Activated T-helper 1 cell treated with anti-CD3 and anti-CD28 coated beads, Interleukin-12 subunit alpha, Interleukin-12 subunit beta, Interleukin-2, Interleukin-4 antibody, amounts not matched to agents 30 ng/mL and 10 ng/mL and 1 ng/mL, durations not matched to agents 14 hours and 24 hours and 36 hours (primary cell): ENCODE data around the gene RPL31. TPM values are rescaled to one million over a fixed set of nuclear protein-coding genes. Genes with fewer than 3 reads are reported as not detected.

Source experiments
- DNase-seq: peaks from one replicate; pipeline ENCODE4 v3.0.0; 2021; ENCODE audit warnings: low spot score
- H3K27ac Mint-ChIP-seq: one replicate; pipeline ENCODE4 v1.8.0; 2021; ENCODE audit warnings: mild to moderate bottlenecking, mixed read lengths
- H3K27me3 Mint-ChIP-seq: one replicate; pipeline ENCODE4 v1.8.0; 2022; ENCODE audit warnings: mild to moderate bottlenecking, moderate library complexity, mixed read lengths; ENCODE audit not compliant: insufficient read depth
- H3K36me3 Mint-ChIP-seq: one replicate; pipeline ENCODE4 v1.8.0; 2021; ENCODE audit warnings: low read depth, mixed read lengths
- H3K4me1 Mint-ChIP-seq: one replicate; pipeline ENCODE4 v1.8.0; 2021; ENCODE audit warnings: low read depth, mixed read lengths
- H3K4me3 Mint-ChIP-seq: one replicate; pipeline ENCODE4 v1.8.0; 2021; ENCODE audit warnings: mild to moderate bottlenecking, moderate library complexity, mixed read lengths
- H3K9me3 Mint-ChIP-seq: one replicate; pipeline ENCODE4 v1.8.0; 2021; ENCODE audit warnings: mixed read lengths
- intact Hi-C: fragments of 100-400 bp; cut with micrococcal nuclease; formaldehyde crosslinking; loops from one replicate; pipeline ENCODE4 v1.15.1; 2024
- total RNA-seq: library from RNA; stranded (reverse); gene quantifications from 2 replicates; pipeline ENCODE4 v1.2.3, GENCODE V29; 2022

The RPL31 gene
- total RNA-seq, 1 donor from 2014 or later, result 1,092 TPM

GRCh38 chr2:100978582-100979191 is 23.4 kb upstream of the RPL31 start:
- H3K4me3 Mint-ChIP-seq, result no peak overlapping the region
- no peak overlapping the region for H3K27ac Mint-ChIP-seq
- DNase-seq, result no peak
- H3K27me3 Mint-ChIP-seq, result no peaks in the 10 kb centered on the region
- no peaks in the 10 kb centered on the region for H3K9me3 Mint-ChIP-seq
- H3K4me1 Mint-ChIP-seq, result no peaks in the 10 kb centered on the region
- intact Hi-C loops, result no loop called here
- no peaks in the 10 kb centered on the region for H3K36me3 Mint-ChIP-seq

GRCh38 chr2:100980046-100980445 is 22.0 kb upstream of the RPL31 start:
- Mint-ChIP-seq H3K36me3 (no peaks in the 10 kb centered on the region), H3K27me3 (no peaks in the 10 kb centered on the region), H3K9me3 (no peaks in the 10 kb centered on the region), H3K4me1 (no peaks in the 10 kb centered on the region), H3K4me3 (no peak overlapping the region), H3K27ac (no peak overlapping the region)
- intact Hi-C loops, result loop anchor here (10.0 kb wide), 3 partner anchors 165 to 715 kb away; no protein-coding TSS in a partner anchor
- DNase-seq, result no peak

DNA sequence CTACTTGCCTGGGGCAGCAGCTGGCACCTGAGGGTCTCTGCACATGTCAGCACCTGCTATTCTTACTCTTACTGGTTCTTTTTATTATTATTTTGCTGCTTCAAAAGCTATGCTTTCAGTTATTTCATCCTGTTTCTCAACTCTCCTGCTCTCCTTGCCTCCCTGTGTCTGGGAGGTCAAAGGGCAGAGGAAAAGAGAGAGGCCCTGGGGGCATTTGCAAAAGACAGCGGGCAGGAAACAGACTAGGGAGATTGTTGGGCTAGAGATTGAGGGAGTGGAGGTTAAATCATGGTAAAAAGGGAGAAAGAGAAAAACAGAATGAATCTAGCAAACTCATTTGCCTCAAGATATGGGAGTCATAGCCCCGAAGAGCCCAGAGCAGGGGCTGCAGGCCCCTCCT is 21.1 kb upstream of the RPL31 start:
- intact Hi-C loops, result loop anchor here (10.0 kb wide), 3 partner anchors 166 to 716 kb away; no protein-coding TSS in a partner anchor
- no peak overlapping the region for H3K27ac Mint-ChIP-seq
- H3K9me3 Mint-ChIP-seq, result no peaks in the 10 kb centered on the region
- no peak overlapping the region for H3K4me3 Mint-ChIP-seq
- no peak for DNase-seq
- H3K4me1 Mint-ChIP-seq, result no peaks in the 10 kb centered on the region
- H3K27me3 Mint-ChIP-seq, result no peaks in the 10 kb centered on the region
- H3K36me3 Mint-ChIP-seq, result no peaks in the 10 kb centered on the region

DNA sequence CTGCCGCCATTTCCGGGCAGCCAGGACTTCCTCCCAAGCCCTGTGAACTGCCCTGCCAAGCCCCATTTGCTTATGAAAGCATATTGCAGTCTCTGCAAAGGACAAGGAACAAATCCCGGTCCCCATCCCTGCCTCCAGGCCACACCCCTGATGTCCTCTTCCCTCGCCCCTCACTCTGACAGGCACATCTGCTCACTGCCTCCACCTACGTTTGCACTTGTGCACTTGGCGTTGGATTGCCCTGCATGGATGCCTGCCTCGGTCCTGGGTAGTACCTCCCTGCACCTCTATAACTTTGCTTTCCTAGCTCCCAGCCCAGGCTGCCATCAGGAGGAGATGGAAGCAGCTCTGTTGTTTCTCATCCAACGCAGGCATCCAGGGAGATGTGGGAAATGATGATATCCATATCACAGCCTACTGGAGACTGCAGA is 19.6 kb upstream of the RPL31 start:
- no peak for DNase-seq
- H3K4me1 Mint-ChIP-seq, result no peaks in the 10 kb centered on the region
- no peak overlapping the region for H3K4me3 Mint-ChIP-seq
- no peaks in the 10 kb centered on the region for H3K27me3 Mint-ChIP-seq
- intact Hi-C loops, result loop anchor here (10.0 kb wide), 3 partner anchors 168 to 718 kb away; no protein-coding TSS in a partner anchor
- H3K9me3 Mint-ChIP-seq, result no peaks in the 10 kb centered on the region
- H3K27ac Mint-ChIP-seq, result no peak overlapping the region
- no peaks in the 10 kb centered on the region for H3K36me3 Mint-ChIP-seq

DNA sequence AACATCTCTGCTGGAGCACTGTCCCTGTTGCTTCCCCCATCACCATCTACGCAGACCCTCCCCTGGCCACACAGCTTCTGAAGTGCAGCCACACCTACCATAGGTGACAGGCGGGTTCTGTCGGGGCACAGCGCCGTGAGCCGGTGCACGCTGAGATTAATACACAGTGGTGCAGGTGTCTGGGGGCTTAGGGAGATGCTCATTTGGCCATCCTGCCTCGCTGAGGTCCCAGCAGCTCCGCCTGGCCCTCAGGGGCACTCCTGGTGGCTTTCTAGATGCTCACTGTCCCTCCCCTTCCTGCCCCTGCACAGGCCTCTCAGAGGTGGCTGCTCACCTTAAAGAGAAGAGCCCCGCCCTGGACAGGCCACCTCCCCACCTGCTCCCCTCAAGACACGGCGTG is 18.9 kb upstream of the RPL31 start:
- no peak for DNase-seq
- intact Hi-C loops, result loop anchor here (10.0 kb wide), 3 partner anchors 168 to 718 kb away; no protein-coding TSS in a partner anchor
- Mint-ChIP-seq H3K4me1 (no peaks in the 10 kb centered on the region), H3K9me3 (no peaks in the 10 kb centered on the region), H3K4me3 (no peak overlapping the region), H3K36me3 (no peaks in the 10 kb centered on the region), H3K27me3 (no peaks in the 10 kb centered on the region), H3K27ac (no peak overlapping the region)

DNA sequence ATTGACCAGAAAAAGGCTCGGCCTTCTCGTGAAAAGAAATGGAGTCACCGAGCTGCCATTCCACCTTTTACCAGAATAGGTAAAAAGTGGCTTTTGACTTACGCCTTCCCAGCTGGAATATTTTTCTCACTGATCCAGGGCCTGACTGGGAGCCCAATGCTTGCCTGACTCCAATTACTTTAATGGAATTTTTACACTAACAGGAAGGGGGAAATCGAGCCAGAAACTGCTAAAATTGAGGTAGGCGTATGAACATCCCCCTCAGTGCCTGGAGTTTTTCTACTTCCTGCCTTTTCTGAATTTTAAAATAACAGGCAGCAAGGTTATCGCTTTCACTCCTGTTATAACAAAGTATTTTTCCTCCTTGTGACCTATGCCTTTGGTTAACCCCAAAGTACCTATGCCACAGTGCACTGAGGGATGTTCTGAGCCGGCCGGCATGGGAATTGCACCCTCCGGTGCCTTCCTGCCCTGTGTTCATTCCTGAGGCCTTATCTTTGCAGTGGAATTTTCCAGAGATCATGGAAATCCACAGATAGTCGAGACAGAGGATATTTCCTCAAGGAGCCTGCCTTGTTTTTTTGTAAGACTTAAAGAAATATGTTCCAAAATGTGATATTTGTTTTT is 18.3 kb upstream of the RPL31 start:
- no peaks in the 10 kb centered on the region for H3K4me1 Mint-ChIP-seq
- no peaks in the 10 kb centered on the region for H3K36me3 Mint-ChIP-seq
- no peak overlapping the region for H3K4me3 Mint-ChIP-seq
- DNase-seq, result no peak
- no peaks in the 10 kb centered on the region for H3K9me3 Mint-ChIP-seq
- no peak overlapping the region for H3K27ac Mint-ChIP-seq
- H3K27me3 Mint-ChIP-seq, result no peaks in the 10 kb centered on the region
- intact Hi-C loops, result loop anchor here (10.0 kb wide), 3 partner anchors 169 to 719 kb away; no protein-coding TSS in a partner anchor

DNA sequence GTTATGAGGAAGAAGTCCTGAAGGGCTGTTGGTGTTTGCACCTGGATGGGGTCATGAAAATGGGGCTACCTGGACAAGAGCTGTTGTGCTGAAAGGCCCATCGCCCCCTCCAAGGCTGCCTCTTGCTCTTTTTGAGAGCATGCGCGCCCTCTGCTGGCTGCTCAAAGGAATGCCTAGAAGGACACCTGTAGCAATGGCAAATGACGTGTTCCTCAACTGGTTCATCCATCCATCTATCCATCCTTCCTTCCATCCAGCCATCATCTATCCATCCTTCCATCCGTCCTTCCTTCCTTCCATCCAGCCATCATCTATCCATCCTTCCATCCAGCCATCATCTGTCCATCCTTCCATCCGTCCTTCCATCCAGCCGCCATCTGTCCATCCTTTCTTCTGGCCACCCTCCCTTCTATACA is 17.2 kb upstream of the RPL31 start:
- DNase-seq, result peak; percentile 49
- Mint-ChIP-seq H3K27ac (no peak overlapping the region), H3K4me1 (no peaks in the 10 kb centered on the region), H3K9me3 (no peaks in the 10 kb centered on the region), H3K27me3 (no peaks in the 10 kb centered on the region), H3K4me3 (no peak overlapping the region), H3K36me3 (no peaks in the 10 kb centered on the region)
- intact Hi-C loops, result loop anchor here (1.0 to 10.0 kb wide), 6 partner anchors 66 to 720 kb away; no protein-coding TSS in a partner anchor

- H3K27me3 Mint-ChIP-seq, result no peaks in the 10 kb centered on the region
- no peaks in the 10 kb centered on the region for H3K36me3 Mint-ChIP-seq
- no peaks in the 10 kb centered on the region for H3K4me1 Mint-ChIP-seq
- intact Hi-C loops, result loop anchor here (10.0 kb wide), 3 partner anchors 171 to 721 kb away; no protein-coding TSS in a partner anchor
- no peak overlapping the region for H3K27ac Mint-ChIP-seq
- no peak overlapping the region for H3K4me3 Mint-ChIP-seq
- H3K9me3 Mint-ChIP-seq, result no peaks in the 10 kb centered on the region
- DNase-seq, result no peak
Observed at GRCh38 chr2:100986157-100986556, 15.9 kb upstream of the RPL31 start.

DNA sequence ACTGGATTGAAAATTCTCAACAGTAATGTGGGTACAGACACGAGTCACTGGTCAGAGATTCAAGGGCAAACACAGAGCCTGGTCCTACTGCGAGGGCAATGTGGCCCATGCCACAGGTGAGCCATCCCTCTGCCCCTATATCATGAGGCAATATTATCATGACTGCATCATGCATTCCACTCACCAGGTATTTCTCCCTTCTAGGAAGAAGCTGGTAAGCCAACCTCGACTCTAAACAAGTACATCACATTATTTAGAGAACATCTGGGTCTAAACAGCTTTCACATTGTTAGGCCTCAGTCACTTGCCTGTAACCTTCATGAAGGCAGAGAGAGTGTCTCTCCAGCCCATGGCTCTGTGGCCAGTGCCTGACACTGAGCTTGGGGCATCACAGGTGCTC is 14.6 kb upstream of the RPL31 start:
- no peak for DNase-seq
- H3K4me1 Mint-ChIP-seq, result peaks cover 3% of the 10 kb centered on the region
- H3K27me3 Mint-ChIP-seq, result no peaks in the 10 kb centered on the region
- no peaks in the 10 kb centered on the region for H3K36me3 Mint-ChIP-seq
- no peak overlapping the region for H3K27ac Mint-ChIP-seq
- H3K9me3 Mint-ChIP-seq, result no peaks in the 10 kb centered on the region
- no peak overlapping the region for H3K4me3 Mint-ChIP-seq
- intact Hi-C loops, result loop anchor here (10.0 kb wide), 3 partner anchors 173 to 723 kb away; no protein-coding TSS in a partner anchor

GRCh38 chr2:100987974-100988373 is 14.1 kb upstream of the RPL31 start:
- intact Hi-C loops, result loop anchor here (10.0 kb wide), 3 partner anchors 173 to 723 kb away; no protein-coding TSS in a partner anchor
- no peaks in the 10 kb centered on the region for H3K36me3 Mint-ChIP-seq
- H3K4me1 Mint-ChIP-seq, result peaks cover 5% of the 10 kb centered on the region
- no peaks in the 10 kb centered on the region for H3K27me3 Mint-ChIP-seq
- H3K9me3 Mint-ChIP-seq, result no peaks in the 10 kb centered on the region
- no peak overlapping the region for H3K27ac Mint-ChIP-seq
- DNase-seq, result no peak
- H3K4me3 Mint-ChIP-seq, result no peak overlapping the region

GRCh38 chr2:100988630-100989417 is 13.3 kb upstream of the RPL31 start:
- intact Hi-C loops, result loop anchor here (10.0 kb wide), 3 partner anchors 174 to 724 kb away; no protein-coding TSS in a partner anchor
- no peak overlapping the region for H3K27ac Mint-ChIP-seq
- no peak for DNase-seq
- no peaks in the 10 kb centered on the region for H3K9me3 Mint-ChIP-seq
- no peaks in the 10 kb centered on the region for H3K36me3 Mint-ChIP-seq
- H3K27me3 Mint-ChIP-seq, result no peaks in the 10 kb centered on the region
- peaks cover 5% of the 10 kb centered on the region for H3K4me1 Mint-ChIP-seq
- H3K4me3 Mint-ChIP-seq, result no peak overlapping the region

DNA sequence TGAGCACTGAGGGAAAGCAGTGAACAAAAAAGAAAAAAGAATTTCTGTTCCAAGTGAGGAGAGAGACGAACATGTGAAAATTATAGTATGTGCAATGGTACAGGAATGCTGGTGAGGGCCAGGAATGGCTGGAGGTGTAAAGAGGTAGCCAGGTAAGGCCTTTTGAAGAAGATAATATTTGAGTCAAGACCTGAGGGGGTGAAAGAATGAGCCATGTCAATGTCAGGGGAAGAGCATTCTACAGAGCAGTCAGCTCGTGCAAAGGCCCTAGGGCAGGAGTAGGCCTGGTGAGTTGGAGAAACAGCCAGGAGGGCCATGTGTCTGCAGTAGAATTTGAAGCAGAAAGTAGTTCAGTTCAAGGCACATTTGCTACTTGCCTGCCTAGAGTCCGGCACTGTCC is 12.4 kb upstream of the RPL31 start:
- H3K36me3 Mint-ChIP-seq, result no peaks in the 10 kb centered on the region
- H3K9me3 Mint-ChIP-seq, result no peaks in the 10 kb centered on the region
- no peak overlapping the region for H3K4me3 Mint-ChIP-seq
- H3K27ac Mint-ChIP-seq, result no peak overlapping the region
- H3K4me1 Mint-ChIP-seq, result peaks cover 5% of the 10 kb centered on the region
- no peaks in the 10 kb centered on the region for H3K27me3 Mint-ChIP-seq
- intact Hi-C loops, result loop anchor here (10.0 kb wide), 3 partner anchors 175 to 725 kb away; no protein-coding TSS in a partner anchor
- DNase-seq, result no peak
